ENCODE data around the gene EXOSC5.

DNA sequence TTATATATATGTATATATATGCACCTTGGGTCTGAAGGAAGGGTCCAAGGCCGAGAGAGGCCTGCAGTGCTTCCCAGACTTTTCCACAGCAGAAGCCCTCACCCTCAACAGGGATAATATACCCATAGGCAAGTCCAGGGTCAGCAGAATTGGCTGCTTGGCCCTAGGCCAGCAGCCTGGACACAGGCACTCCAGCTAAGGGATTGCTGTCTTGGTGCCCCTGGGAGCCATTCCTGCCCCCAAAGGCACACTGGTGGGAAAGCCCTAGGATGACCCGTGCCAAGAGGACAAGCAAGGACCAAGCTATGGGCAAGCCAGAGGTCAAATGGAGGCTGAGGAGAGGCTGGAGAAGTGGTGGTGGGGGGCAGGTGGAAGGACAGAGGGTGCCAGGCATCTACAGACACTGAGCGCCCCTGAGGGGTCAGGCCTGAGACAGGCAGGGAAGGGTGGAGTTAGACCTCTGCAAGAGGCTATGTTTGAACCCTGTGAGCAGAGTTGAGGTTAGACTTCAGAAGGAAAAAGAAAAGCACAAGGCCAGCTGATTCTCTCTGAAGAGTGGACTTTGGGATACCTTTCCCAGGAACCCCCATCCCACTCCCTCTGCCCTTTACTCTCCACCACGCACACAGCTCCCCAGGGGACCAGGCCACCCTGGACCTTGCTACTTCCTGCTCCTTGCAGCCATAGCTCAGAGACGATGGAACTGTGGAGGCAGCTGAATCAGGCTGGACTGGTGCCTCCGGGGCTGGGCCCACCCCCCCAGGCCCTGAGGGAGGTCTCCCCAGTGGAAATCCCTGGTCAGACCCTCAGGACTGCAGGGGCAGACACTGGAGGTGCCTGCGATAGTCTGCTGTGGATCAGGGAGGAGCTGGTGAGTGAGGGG lies 45.6 kb upstream of the EXOSC5 start, which contains the start of gene ERICH4:
- TF ChIP-seq CTCF (conservative IDR thresholded peaks at IDR 0.05; ENCODE audit: low read length) (no peak), EZH2phosphoT487 (IDR thresholded peaks at IDR 0.05; ENCODE audit: borderline replicate concordance, low read depth, low read length) (no peak)
